HG02973 (cell line): Measurements from ENCODE around the gene NFATC1.

ENCODE experiments used
- ATAC-seq: cut with Tn5 transposase; IDR thresholded peaks from one replicate; pipeline ENCODE4 v1.9.1; 2021; ENCODE audit warnings: moderate library complexity; ENCODE audit not compliant: unreplicated experiment

The NFATC1 gene

DNA sequence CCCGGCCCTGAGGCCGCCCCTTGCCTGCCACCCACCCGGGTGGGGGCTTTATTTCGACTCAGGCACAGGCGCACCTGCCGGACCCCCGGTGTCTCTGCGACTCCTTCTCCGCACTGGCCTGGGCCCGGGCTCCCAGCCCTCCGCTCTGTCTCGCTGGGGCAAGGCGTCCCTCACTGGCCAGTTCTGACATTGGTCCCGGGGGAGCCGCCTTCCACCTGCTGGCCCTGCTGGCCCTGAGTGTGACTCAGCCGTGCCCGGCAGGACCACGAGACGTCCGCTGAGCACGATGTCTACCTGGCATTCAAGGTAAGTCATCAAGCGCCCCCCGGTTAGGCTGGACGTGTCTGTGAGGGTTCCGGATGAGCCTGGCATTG is 152.3 kb downstream of the NFATC1 start:
- ATAC-seq: no peak

DNA sequence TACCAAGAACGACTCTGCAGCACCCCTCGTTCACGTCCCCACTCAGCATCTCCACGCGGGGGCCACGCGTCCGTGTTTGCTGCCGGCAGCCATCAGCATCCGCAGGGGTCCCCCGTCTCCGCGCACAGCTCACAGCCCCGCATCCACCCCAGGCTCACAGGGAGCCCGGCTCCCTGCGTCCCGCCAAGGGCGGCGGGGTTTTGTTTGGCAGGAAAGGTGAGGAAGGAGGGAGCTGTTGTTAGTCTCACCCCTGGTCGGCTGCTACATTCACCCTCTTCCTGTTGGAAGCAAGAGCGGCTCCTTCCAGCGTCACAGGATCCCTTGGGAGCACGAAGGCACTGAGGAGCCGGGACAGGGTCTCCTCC is 152.9 kb downstream of the NFATC1 start:
- no peak for ATAC-seq

DNA sequence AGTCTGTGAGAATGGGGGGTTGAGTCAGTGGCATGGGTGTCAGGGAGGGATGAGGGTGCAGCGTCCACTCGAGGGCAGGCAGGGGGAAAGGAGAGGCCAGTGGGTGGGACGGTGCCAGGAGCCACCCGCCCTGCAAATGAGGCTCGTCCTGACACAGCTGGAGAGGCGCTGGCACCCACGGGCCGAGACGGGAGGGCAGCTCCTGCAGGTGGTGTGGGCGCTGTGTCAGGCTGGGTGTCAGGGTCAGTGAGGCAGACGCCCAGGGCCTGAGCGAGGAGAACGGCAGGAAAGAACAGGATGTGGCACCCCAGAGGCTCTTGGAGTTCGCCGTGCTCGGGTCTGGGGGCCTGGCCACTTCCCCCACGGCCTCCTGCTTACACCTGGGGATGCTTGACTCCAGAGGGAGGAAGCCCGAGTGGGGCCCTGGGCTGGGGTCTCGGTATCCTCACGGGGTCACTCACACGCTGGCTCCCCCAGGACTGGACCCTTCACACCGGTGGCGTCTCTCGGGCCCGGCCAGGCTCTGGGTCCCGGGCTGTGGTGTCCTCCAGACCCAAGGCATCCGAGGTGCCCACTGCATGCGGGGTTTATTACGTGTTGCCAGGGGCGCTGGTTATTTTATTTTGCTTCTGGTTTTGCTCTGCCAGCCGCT is 153.4 kb downstream of the NFATC1 start:
- ATAC-seq: no peak

DNA sequence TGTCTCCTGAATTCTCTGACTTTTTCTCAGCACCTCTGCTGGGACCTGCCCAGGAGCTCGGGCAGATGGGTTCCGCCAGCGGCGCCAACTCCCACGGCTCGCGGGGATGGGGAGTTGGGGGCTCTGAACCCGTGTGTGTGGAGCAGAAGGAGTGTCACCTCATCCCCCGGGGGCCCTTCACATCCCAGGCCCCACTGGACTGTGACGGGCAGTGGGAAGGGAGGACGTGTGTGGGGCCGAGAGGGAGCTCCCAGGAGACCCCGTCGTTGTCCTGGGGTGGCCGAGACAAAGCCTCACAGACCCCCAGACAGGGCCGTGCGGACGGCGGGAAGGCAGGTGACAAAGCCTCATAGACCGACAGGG is 153.9 kb downstream of the NFATC1 start:
- ATAC-seq: no peak

DNA sequence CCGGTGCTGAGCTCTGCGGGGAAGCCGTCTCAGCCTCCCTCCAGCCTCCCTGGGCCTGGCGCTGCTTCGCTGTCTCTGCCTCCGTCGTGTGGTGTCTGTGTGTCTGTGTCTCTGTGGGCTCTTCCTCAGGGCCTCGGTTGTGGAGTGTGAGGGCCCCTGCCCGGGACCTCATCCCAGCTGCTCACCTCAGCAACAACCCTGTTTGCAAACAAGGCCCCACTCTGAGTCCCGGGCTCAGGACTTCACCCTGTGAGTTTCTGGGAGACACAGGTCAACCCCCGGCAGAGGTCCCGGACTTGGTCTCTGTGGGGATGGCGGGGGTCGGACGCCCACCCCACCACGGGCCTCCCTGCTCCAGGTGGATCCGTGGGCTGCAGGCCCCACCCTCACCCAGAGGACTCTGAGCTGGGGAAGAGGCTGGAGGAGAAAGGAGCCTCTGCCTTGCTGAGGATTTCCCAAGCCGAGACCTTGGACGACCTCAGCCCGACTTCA is 156.5 kb downstream of the NFATC1 start:
- no peak for ATAC-seq

DNA sequence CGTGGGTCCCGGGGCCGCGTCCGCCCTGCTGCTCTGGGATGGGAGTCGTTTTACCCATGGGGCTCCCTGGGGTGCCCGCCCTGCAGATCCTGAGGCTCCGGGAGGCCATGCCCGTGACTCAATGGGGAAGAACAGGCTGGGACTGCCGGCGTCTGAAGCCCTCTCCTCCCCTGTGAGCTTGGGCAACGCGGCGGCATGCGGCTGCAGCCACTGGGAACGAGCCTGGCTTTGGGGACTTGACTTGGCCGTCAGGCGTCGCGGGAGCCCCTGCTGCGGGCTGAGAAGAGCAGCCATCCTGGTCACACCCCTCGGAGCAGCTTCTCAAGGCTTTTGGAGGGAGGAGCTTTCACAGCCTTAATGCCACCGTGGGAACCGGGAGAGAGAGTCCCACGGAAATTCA is 157.0 kb downstream of the NFATC1 start:
- no peak for ATAC-seq

DNA sequence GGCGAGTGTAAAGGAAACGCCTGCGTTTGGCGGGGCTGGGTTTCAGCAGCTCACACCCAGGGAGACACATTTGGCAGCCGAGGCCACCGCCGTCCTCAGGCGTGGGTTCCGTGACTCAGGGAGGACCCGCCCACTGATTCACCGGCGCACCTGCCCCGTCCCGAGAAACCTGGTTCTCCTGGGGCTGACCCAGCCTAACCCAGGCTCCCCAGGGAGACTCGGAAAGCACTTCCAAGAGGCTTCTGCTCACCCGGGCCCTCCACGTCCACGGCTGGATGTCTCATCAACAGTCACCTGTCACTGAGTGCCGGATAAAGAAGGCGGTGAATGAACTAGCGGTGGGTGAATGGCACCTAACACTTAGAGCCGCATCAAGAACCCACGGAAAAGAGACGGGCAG is 157.4 kb downstream of the NFATC1 start:
- ATAC-seq: no peak

DNA sequence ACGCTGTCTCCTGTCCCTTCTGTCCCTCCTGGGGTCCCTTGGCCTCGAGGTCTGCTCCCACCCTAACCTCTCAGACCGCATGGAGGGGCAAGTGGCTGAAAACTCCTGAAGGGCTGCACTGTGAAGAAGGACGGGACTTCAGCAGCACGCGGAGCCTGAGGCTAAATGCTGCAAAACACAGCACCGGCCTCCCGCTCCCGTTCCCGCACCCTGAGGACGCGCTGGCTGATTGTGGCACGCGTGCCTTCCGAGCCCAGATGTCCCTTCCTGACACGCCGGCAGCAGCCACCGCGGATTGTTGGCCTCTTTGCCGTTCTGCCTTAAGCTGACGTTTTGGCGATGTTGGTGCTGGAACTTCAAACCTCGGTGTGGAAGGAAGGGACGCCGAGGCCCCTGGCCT is 158.0 kb downstream of the NFATC1 start:
- ATAC-seq: no peak

DNA sequence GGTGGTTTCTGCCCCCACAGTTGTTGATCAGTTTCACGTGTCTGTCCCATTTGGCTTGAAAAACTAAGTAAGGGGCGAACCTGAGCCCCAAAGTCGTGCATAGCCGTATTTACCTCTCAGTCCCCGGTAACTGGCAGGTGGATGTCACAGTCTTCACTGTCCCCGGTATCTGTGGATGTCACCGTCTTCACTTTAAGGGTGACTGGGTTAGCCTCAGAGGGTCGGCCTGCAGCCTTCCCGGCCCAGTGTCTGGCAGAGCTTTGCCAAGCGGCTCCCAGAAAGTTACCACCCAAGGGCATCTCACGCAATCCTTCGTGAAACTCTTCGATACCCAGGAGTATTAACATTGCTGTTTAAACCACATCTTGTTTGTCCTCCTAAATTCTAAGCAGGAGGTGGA is 158.6 kb downstream of the NFATC1 start:
- ATAC-seq: no peak

DNA sequence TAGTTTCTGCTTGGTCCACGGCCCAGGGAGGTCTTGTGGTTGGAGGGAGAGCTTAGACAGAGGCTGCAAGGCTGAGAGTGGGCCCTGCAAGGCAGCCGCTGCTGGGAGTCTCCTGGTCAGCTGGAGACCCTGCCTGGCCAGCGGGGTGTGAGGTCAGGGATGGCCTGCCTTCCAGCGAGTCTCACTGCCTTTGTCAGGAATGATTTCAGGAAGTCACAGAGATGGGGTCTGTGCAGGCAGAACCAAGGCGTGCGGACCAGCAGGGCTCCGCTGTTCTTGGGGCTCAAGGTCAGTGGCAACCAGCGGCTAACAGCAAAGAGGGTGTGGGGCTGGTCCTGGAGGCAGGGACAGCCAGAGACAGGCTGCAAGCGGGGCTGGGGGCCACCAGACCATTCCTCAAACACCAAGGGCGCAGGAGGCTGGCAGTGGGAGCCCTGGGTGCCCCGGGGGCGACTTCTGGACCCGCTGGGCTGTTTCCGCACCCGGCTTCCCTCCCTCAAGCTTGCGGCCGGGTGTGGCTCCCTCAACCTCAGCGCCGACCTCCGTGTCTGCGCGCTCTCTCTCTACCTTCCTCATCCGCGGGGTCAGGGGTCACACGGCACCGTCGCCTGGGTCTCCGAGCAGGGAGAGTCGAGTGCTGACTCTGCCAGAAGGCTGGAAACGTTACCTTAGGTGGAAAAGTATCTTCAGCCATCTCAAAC is 159.4 kb downstream of the NFATC1 start:
- ATAC-seq: no peak

DNA sequence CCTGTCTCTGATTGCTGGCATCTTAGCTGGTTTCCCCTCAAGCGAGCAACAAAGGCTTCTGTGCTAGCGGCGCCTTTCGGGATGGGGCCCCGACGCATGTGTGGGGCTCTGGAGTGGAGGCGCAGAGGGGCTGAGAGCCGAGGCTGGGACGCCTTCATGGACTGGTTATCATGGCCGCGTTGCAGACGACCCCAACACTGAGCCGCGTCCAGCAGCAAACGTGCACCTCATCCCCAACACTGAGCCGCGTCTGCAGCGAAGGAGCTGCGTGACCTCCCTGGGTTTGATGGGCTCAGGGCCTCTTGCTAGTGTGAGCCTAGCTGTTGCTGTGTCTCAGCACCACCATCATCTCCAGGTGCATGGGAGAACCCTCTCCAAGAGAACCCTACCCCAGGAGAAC is 160.2 kb downstream of the NFATC1 start:
- no peak for ATAC-seq

DNA sequence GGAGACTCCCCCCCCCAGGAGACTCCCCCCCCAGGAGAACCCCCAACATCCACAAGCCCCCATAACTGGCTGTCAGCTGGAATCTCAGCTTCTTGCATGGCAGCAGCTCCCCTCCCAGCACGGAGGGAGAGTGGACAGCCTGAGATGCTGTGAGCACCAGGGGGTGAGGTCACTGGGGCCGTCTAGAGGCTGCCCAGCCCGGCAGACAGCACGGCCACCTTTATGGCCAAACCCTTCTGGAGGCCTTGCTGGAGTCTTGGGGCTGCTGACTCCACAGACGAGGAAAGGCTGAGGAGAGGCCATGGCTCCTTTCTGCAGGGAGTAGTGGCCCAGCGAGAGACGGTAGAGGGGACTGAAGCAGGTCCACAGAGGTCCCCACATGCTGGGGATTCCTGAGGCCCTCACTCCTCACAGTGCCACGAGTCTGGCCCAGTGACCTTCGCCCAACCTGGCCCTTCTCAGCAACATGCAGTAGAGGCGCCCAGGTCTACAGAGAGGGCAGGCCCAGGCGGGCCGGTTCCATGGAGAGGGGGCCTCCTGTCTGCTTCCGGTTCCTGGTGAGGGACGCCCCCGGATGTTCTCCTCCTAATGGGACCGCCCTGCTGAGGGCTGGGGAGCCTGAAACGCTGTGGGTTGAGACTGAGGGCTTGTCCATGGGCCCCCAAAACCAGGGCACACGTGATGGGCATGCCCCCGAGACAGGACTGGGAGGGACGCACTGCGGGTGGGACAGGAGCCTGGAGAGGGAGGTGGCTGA is 161.3 kb downstream of the NFATC1 start:
- no peak for ATAC-seq

DNA sequence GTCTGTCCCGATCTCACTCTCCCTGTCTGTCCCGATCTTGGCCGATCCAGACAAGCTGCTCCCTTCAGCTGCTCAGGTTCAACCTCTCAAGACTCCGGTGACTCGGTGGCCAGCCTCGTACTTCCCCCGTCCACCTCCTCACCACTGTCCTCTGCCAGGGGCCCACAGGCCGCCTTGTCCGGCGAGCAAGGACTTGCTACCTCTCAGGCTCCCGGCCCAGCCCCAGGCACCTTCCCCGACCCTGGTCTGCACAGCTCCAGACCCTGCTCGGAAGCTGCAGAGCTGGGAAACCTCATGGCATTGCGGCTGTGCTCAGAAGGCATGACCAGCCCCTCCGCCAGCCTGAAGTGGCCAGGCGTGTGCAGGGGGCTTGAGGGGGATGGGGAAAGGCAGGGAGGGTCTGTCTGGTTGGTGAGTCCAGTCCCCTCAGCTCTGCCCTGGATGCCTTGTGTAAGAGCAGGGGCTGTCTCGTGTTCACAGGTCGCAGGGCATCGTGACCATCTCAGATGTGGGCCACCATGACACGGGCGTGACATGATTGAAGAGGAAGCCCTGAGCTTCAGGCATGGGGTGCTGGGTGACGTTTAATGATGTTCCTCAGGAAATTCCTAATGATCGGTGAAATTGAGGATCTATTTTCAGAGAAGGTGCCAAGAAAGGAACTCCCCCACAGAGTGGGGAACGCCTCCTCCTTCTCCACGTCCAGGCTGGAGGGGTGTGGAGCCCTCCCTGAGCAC is 162.6 kb downstream of the NFATC1 start:
- ATAC-seq: no peak

DNA sequence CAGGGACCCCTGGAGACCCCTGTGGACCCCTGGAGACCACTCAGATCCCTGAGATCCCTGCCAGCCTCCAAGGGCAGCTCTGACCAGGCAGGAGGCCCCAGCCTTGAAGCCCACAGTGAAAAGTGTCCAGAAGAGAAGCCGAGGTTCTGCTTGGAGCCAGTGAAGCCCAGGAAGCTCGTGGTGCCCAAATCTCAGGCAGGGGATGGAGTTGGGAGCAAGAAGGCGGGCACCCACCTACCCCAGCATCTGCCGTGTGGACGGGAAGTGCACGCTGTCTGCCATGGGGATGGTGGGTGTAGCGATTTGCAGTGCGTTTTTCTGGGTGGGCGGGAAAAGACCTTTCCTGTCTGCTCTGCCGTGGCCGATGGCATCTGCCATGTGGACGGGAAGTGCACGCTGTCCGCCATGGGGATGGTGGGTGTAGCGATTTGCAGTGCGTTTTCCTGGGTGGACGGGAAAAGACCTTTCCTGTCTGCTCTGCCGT is 163.2 kb downstream of the NFATC1 start:
- no peak for ATAC-seq

DNA sequence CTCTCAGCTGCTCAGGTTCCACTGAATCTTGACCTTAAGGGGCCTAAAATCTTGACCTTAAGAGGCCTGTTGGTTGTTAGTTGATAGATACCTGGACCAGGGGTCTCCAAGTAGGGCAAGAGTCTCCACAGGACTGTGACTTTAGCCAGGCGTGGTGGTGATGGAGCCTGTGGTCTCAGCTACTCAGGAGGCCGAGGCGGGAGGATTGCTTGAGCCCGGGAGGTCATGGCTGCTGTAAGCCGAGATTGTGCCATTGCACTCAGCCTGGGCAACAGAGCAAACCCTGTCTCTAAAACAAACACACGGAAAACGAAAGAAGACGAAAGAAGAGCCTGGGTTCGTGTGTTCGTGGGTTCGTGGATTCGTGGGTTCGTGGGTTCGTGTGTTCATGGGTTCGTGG is 163.7 kb downstream of the NFATC1 start:
- no peak for ATAC-seq

DNA sequence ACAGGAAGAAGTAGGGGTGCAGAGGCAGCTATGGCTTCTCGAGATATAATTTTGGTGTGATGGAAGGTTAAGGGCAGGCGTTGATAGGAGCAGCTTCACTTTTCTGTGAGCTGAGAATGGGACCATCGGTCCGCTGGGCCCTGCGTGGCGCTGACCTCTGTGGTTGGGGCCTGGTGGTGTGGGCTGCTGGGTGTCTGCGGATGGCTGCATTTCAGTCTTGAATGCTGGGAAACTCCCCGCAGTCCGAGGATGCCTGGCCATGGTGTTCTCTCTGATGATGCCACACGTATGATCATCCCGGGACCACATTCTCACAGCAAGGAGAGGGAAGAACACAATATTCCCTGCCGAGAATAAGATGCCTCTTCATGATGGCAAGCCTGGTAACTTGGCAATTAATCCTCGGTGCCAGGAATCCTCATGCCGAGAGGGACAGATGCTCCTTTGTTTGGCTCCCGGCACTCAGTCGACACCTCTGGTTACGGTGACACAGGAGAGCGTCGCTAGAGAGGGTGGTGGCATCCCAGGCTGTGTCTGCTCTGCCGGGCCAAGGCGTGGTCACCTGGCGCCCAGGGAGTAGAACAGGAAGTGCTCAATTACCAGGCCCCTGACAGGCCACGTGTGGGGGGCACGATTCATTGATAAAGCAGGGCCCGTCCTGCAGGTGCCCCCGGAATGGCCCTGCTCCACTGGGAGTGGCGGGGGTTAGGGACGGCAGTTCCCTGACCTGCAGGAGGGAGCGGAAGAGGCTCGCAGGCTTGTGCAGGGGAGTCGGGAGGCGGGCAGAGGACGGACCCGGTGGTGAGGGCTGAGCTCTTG is 164.5 kb downstream of the NFATC1 start:
- no peak for ATAC-seq

DNA sequence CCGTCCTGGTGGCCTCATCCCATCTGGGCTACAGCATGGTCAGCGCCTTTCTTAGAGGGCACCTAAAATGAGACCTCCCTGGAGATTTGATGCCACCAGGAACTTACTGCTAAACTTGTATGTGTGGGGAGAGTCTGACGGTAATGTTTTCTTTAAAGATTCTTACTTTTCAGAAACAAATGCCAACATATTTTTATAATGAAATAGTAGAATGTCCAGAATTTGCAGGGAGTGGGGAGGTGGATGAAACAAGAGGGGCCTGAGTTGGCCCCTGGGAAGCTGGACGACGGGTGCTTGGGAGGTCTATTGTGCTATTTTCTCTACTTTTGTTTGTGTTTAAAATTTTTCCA is 165.1 kb downstream of the NFATC1 start:
- no peak for ATAC-seq

DNA sequence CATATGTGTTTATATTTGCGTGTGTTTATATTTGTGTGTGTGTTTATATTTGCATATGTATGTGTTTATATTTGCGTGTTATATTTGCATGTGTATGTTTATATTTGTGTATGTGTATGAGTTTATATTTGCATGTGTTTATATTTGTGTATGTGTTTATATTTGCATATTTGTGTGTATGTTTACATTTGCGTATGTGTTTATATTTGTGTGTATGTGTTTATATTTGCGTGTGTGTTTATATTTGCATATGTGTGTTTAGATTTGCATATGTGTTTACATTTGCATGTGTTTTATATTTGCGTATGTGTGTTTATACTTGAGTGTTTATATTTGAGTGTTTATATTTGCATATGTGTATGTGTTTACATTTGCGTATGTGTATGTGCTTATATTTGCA is 168.2 kb downstream of the NFATC1 start:
- no peak for ATAC-seq

DNA sequence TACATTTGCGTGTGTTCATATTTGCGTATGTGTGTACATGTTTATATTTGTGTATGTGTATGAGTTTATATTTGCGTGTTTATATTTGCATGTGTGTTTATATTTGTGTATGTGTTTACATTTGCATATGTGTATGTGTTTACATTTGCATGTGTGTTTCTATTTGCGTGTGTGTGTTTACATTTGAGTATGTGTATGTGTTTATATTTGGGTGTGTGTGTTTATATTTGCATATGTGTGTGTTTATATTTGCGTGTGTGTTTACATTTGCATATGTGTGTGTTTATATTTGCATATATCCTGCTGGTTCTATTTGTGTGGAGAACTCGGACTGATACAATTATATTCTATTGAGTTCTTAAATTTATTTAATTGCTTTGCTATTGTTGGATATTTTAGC is 168.7 kb downstream of the NFATC1 start:
- ATAC-seq: no peak

DNA sequence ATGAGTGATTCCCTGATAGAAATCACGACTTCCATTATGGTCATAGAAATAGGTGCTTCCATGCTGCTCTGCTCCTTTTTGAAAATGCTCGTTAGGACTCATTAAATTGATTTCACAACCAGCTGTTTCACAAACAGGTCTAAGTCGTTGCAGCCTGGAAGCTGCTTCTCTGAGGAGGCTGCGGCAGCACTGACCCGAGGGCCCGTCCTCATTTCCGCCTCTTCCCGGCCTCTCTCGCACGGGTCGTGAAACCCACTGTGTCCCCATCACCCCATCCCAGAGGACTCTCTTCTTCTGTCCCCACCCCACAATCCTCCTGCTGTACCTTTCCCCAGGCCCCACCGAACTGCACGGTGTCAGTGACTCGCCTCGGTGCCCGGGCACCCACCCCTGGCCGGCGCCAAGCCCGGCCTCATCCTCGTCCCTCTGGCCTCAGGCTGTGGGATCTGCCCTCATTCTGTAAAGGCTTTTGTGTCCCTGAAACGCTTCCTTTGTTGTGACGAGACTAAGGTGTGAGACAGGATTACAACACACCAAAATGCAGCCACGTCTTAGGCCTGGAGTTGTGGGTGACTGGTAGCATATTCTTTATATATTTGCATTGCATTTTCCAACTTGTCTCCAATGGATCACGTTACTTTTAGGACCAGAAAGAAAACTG is 171.2 kb downstream of the NFATC1 start:
- ATAC-seq: no peak
